ENCODE data around the gene RAPGEF1. TPM values are rescaled to one million over a fixed set of nuclear protein-coding genes. Genes with fewer than 3 reads are reported as not detected.

The RAPGEF1 gene
- total RNA-seq, 2 donors from 2014 or later: 28.6 to 63.8 TPM

DNA sequence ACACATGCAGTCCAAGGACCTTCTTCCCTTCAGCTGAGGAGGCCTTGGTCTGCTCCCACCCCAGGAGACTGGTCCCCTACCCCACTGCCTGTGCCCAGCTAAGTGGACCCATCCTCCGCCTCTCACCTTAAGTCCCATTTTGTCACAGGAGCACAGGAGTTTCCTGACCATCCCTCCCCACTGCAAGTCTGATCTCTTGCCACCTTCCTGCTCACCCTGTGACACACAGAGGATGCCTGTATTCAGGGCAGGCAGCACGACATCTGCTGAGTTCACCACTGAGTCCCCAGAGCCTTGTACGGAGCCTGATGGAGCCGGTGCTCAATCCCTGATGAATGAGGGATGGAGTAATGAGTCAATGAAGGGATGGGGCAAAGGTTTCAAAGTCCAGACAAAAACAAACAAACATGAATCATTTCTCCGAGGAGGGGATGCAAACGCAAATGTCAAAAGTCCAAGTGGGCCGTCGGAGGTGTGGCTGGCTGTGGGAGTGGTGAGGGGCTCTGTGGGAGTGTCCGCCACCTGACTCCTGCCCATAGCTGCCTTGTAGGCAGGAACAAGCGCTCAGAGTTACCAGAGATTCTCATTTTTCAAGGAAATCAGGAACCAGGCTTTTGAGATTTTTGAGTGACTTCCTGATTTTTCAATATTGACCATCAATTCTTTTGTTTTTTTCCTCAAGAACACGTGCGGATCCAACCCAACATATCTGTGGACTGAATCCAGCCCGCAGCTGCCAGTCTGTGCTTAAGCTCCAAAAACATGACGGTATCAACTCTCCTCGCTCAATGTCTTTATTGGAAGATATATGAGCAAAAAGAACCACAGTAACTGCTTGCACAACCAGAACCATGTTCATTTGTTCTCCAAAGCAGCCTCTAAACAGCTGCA, 4.4 kb downstream of the RAPGEF1 start:
- Histone ChIP-seq H3K4me1 (replicated peaks) (peaks cover 12% of the 10 kb centered on the region), H3K27ac (no peak overlapping the region), H3K4me3 (no peak overlapping the region), H3K36me3 (no peaks in the 10 kb centered on the region), H3K9me3 (no peaks in the 10 kb centered on the region), H3K27me3 (replicated peaks; ENCODE audit: insufficient read depth) (no peaks in the 10 kb centered on the region)
- 84% methylated on average over 15 of the region's 15 CpGs for WGBS
- intact Hi-C loops (cut with DNase I): loop anchor here (5.0 kb wide), 1 partner anchor 128 kb away; no protein-coding TSS in a partner anchor
- DNase-seq (ENCODE audit: low spot score): no peak
- TF ChIP-seq POLR2A (IDR thresholded peaks at IDR 0.05) (no peak), POLR2AphosphoS5 (IDR thresholded peaks at IDR 0.05) (no peak)
- TF ChIP-seq, protein P1, sequence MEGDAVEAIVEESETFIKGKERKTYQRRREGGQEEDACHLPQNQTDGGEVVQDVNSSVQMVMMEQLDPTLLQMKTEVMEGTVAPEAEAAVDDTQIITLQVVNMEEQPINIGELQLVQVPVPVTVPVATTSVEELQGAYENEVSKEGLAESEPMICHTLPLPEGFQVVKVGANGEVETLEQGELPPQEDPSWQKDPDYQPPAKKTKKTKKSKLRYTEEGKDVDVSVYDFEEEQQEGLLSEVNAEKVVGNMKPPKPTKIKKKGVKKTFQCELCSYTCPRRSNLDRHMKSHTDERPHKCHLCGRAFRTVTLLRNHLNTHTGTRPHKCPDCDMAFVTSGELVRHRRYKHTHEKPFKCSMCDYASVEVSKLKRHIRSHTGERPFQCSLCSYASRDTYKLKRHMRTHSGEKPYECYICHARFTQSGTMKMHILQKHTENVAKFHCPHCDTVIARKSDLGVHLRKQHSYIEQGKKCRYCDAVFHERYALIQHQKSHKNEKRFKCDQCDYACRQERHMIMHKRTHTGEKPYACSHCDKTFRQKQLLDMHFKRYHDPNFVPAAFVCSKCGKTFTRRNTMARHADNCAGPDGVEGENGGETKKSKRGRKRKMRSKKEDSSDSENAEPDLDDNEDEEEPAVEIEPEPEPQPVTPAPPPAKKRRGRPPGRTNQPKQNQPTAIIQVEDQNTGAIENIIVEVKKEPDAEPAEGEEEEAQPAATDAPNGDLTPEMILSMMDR (IDR thresholded peaks at IDR 0.05): no peak

DNA sequence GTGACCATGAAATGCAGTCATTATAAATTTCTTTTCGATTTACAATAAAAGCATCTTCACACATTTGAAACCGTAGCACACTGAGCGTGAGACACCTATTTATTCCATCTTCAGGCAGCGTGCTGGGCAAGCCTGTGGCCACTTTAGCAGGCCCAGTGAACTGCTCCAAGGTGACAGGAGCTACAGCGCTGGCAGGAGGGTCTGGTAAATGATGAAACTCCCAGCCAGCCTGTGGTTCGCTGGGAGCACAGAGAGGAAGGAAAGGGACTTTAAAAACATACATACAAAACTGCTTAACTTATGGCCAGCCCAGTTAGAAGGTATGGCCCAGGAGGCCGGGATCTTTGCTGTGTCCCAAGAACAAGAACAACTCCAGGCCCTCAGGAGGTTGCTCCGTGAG, 5.1 kb downstream of the RAPGEF1 start:
- intact Hi-C loops (cut with DNase I): loop anchor here (5.0 kb wide), 2 partner anchors 57 to 127 kb away; no protein-coding TSS in a partner anchor
- TF ChIP-seq POLR2A (IDR thresholded peaks at IDR 0.05): no peak
- TF ChIP-seq POLR2AphosphoS5 (IDR thresholded peaks at IDR 0.05): no peak
- TF ChIP-seq, protein P1 (IDR thresholded peaks at IDR 0.05): no peak

GRCh38 chr9:131734165-131734610, 5.7 kb downstream of the RAPGEF1 start:
- Histone ChIP-seq H3K4me1 (replicated peaks) (peaks cover 12% of the 10 kb centered on the region), H3K4me3 (no peak overlapping the region), H3K27ac (peak overlapping the region; percentile 38 to 39), H3K27me3 (replicated peaks; ENCODE audit: insufficient read depth) (no peaks in the 10 kb centered on the region), H3K9me3 (no peaks in the 10 kb centered on the region), H3K36me3 (no peaks in the 10 kb centered on the region)
- intact Hi-C loops (cut with DNase I): loop anchor here (5.0 kb wide), 1 partner anchor 57 kb away; no protein-coding TSS in a partner anchor
- DNase-seq (ENCODE audit: low spot score): no peak
- TF ChIP-seq, protein P1 (IDR thresholded peaks at IDR 0.05): no peak
- TF ChIP-seq POLR2AphosphoS5 (IDR thresholded peaks at IDR 0.05): no peak
- TF ChIP-seq POLR2A (IDR thresholded peaks at IDR 0.05): no peak
- WGBS: 31% methylated on average over 6 of the region's 6 CpGs

More for the DNA sequence above, 5.1 kb downstream of the RAPGEF1 start:
- Histone ChIP-seq H3K27me3 (replicated peaks; ENCODE audit: insufficient read depth) (no peaks in the 10 kb centered on the region), H3K36me3 (no peaks in the 10 kb centered on the region), H3K4me1 (replicated peaks) (peaks cover 12% of the 10 kb centered on the region), H3K9me3 (no peaks in the 10 kb centered on the region), H3K27ac (no peak overlapping the region), H3K4me3 (no peak overlapping the region)
- DNase-seq (ENCODE audit: low spot score): no peak
- 87% methylated on average over 8 of the region's 8 CpGs for whole genome bisulfite sequencing

- WGBS: 48% methylated on average over 16 of the region's 16 CpGs
- Histone ChIP-seq H3K9me3 (no peaks in the 10 kb centered on the region), H3K4me1 (replicated peaks) (peaks cover 9% of the 10 kb centered on the region), H3K27me3 (replicated peaks; ENCODE audit: insufficient read depth) (no peaks in the 10 kb centered on the region), H3K27ac (peak overlapping the region in 1 of 2 donors; percentile 39), H3K36me3 (no peaks in the 10 kb centered on the region), H3K4me3 (no peak overlapping the region)
- TF ChIP-seq POLR2AphosphoS5 (IDR thresholded peaks at IDR 0.05): peak; percentile 10
- TF ChIP-seq, protein P1 (IDR thresholded peaks at IDR 0.05): no peak
- TF ChIP-seq POLR2A (IDR thresholded peaks at IDR 0.05): no peak
- intact Hi-C loops (cut with DNase I): loop anchor here (5.0 kb wide), 1 partner anchor 56 kb away; no protein-coding TSS in a partner anchor
- no peak for DNase-seq (ENCODE audit: low spot score)
These were observed 6.3 kb downstream of the RAPGEF1 start for GRCh38 chr9:131733541-131734061.
